Activated gamma-delta T cell (primary cell): ENCODE results near the gene ZNF81.
"Not testable (repeated sequence)": the region's sequence is repeated elsewhere in the genome, so short reads cannot be mapped to it uniquely, and the experiment has no call there.

Source experiments
- DNase-seq: peaks from one replicate; lab custom pipeline; 2025; lab: John Stamatoyannopoulos, UW

Gene ZNF81

GRCh38 chrX:47844117-47844516, 7.4 kb downstream of the ZNF81 start:
- DNase-seq: no peak

GRCh38 chrX:47846040-47846439, 9.3 kb downstream of the ZNF81 start:
- DNase-seq: no peak

GRCh38 chrX:47849778-47850177, 13.1 kb downstream of the ZNF81 start:
- no peak for DNase-seq

- not testable (repeated sequence) for DNase-seq
Measured at GRCh38 chrX:47850389-47850788, 13.7 kb downstream of the ZNF81 start.

- no peak for DNase-seq
Measured at GRCh38 chrX:47850901-47851300, 14.2 kb downstream of the ZNF81 start.

GRCh38 chrX:47854474-47854873, 17.8 kb downstream of the ZNF81 start:
- DNase-seq: no peak

GRCh38 chrX:47859686-47860085, 23.0 kb downstream of the ZNF81 start:
- no peak for DNase-seq

- no peak for DNase-seq
Measured at GRCh38 chrX:47862680-47863079, 26.0 kb downstream of the ZNF81 start.

GRCh38 chrX:47863187-47863586, 26.5 kb downstream of the ZNF81 start:
- DNase-seq: no peak

GRCh38 chrX:47864300-47864699, 27.6 kb downstream of the ZNF81 start:
- DNase-seq: no peak

- DNase-seq: no peak
Measured at GRCh38 chrX:47864785-47865184, 28.1 kb downstream of the ZNF81 start.

- no peak for DNase-seq
Measured at GRCh38 chrX:47873123-47873522, 36.4 kb downstream of the ZNF81 start.

- DNase-seq: no peak
Measured at GRCh38 chrX:47877327-47877726, 40.6 kb downstream of the ZNF81 start.

- DNase-seq: no peak
Measured at GRCh38 chrX:47878198-47878597, 41.5 kb downstream of the ZNF81 start.

- no peak for DNase-seq
Measured at GRCh38 chrX:47879463-47879862, 42.8 kb downstream of the ZNF81 start.

GRCh38 chrX:47880927-47881326, 44.2 kb downstream of the ZNF81 start:
- DNase-seq: no peak

GRCh38 chrX:47885501-47885900, 48.8 kb downstream of the ZNF81 start:
- no peak for DNase-seq

- DNase-seq: no peak
Measured at GRCh38 chrX:47898024-47898423, 61.3 kb downstream of the ZNF81 start.

GRCh38 chrX:47900833-47901232, 64.1 kb downstream of the ZNF81 start:
- DNase-seq: no peak

- DNase-seq: no peak
Measured at GRCh38 chrX:47902161-47902560, 65.5 kb downstream of the ZNF81 start.

- DNase-seq: no peak
Measured at GRCh38 chrX:47915886-47916493, 79.3 kb downstream of the ZNF81 start.

GRCh38 chrX:47918274-47918673, 81.6 kb downstream of the ZNF81 start:
- DNase-seq: no peak

- no peak for DNase-seq
Measured at GRCh38 chrX:47927212-47927611, 90.5 kb downstream of the ZNF81 start.

GRCh38 chrX:47931970-47932369, 95.3 kb downstream of the ZNF81 start:
- DNase-seq: not testable (repeated sequence)
